Activated gamma-delta T cell treated with Interleukin-2 at 50 U/mL for 16 hours (primary cell): ENCODE results near the gene FMN1.
"Not testable (repeated sequence)": the region's sequence is repeated elsewhere in the genome, so short reads cannot be mapped to it uniquely, and the experiment has no call there.

Source experiments
- DNase-seq: peaks from one replicate; pipeline ENCODE4 v3.0.0-alpha.2; 2020

The FMN1 gene

DNA sequence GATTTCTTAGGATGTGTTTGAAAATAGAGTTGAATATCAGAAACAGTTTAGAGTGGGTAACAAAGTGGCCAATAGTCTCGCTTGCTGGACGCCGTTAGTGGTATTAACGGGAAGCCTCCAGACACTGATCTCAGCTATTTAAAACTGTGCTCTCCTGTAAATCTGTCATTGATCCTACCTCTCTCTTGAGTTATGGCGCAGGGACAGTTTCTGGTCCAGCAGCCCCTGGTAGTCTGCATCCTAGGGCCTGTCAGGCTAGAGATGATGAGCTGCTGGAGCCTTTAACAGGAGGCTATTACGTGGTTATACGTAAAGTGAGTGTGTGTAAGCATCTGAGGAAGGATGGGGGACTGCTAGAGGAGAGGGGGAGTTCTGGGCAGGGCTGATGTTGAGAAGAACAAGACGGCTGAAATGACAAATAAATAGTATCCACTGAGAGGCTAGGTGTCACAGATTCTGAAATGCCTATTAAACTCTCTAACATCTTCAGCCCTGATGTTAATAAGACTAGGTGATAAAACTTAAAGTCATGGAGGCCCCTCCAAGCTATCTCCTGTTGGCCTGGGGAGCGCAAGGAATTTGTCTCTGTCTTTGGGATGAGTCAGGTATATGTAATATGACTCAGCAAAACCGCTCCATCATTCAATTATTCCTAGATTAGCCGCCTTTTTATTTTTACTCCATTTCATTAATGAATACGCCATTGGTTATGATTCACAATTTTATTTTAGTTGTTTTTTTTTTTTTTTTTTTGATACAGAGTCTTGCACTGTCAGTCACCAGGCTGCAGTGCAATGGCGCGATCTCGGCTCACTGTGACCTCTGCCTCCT, 321.0 kb downstream of the FMN1 start:
- DNase-seq: no peak

GRCh38 chr15:32872621-32873283, 321.8 kb downstream of the FMN1 start:
- no peak for DNase-seq

GRCh38 chr15:32871883-32872282, 322.6 kb downstream of the FMN1 start:
- DNase-seq: no peak

DNA sequence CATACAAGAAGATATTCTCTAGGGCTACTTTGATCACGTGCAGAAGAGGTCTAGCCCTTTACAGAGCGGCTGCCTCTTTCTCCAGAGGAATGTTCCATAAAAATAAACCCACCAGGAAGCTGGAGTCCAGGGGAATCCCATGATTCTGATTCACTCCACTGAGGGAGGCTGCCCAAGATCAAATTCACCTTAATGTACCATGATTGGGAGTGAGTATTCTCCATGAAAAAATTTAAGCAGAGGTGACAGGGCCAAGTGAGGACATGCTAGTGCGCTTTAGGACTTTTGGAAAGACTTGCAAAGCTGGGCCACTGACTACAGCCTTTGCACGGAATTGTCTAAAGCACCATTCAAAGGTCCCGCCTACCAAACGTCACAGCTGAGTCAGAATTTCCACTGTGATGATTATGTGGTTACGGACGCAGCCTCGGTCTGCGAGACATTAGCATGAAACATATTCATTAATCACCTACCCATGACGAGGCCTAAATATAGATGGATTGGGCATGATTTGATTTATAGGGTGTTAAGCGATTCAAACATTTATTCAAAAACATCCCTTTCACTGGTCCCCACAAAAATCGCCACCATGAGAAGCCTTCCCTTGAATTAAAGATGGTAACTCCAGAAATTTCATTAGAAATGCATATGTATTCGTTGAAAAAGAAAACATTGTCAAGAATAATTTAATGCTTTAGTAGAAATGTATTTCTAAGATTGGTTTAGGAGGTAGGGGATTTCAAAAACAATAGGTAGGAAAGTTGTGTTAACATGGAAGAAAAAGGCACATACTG, 324.1 kb downstream of the FMN1 start:
- DNase-seq: no peak

DNA sequence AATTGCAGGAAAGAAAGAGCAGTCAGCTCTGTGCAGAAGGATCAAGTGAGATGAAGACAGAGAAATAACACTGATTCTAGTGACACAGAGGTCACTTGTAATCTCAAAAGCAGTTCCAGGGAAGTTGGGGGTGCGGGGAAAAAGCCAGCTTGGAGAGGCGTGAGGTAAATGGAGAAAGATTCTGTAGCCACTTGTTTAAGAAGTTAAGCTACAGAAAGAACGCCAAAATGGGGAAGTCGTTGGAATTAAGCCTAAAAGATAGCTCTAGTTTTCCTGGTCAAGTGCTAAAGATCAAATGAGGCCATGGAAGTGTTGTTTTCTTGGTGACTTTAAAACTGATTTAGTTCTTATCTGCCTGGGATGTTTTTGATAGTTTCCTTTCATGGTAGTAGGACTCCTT, 324.7 kb downstream of the FMN1 start:
- no peak for DNase-seq

DNA sequence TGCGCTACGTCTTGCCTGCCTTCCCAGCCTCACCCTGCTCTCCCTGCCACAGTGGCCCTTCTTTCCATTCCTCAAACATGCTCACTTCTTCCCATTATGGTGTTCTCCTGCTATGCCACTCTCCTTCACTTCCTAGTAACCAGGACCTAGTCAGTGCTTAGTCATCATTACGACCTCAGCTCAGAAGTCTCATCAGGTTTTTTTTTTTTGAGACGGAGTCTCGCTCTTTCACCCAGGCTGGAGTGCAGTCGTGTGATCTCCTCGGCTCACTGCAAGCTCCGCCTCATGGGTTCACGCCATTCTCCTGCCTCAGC, 327.2 kb downstream of the FMN1 start:
- no peak for DNase-seq

DNA sequence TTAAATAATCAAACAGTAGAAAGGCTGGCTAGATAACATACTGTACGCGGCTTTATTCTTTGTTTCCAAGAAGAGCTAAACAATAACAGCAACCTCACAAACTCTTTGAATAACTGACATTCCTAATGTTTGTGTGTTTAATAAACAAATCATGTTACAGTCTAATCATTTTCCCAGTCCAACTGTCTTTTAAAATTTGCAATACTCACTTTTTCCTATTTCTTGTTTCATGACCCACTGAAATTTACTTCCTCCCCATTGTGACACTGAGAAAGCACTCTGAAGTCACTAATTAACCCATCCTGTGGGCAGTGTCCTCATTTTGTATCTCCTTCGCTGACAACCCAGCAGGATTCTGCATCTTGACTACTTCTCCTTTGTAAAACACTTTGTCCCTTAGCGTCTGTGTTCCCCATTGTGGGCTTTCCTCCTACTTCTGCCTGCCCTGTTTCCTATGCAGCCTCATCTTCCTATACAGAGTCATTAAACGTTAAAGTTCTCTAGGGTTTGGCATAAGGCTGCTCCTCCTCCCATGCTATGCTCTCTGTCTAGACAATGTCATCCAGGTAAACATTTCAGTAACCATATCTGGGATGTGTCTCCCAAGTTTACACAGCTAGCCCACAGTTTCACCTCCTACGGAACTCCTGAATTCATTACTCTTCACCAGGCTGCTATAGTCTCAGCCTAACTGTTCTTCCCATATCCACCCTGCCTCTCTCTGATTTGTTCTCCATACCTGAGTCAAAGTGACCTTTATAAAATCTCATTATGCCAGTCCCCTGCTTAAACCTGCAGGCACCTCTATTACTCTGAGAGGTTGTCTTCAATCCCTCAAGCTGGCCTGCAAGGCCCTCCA, 327.8 kb downstream of the FMN1 start:
- DNase-seq: no peak

DNA sequence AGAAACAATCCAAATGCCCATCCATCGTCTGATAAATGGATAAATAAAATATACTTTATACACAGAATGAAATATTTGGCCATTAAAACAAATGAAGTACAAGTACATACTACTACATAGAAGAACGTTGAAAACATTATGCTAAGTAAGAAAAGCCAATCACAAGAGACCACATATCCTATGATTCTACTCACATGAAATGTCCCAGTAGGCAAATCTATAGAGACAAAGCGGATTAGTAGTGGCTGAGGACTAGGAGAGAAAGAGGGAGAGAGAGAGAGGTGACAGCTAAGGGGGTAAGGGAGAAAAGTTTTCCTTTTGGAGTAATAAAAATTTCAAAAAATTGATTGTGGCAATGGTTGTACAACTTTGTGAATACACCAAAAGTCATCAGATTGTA, 329.7 kb downstream of the FMN1 start:
- no peak for DNase-seq

- no peak for DNase-seq
Measured at GRCh38 chr15:32864051-32864450, 330.5 kb downstream of the FMN1 start.

DNA sequence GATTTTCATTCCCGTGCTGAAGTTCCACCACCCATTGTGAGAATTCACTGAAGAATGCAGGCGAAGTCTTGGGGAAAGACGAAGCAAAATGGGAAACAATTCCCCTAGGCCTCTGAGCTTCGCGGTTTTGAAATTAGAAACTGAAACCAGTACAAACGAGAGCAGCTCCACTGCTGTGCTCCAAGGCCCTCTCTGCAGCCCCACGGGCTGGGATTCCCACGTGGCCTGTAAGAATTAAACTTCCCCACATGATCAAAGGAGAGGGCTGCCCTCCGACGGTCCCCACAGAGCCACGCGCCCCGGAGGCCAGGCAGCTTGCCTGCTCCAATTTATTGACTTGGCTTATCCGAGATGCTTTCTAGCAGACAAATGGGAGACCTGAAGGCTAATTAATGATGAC, 332.8 kb downstream of the FMN1 start:
- no peak for DNase-seq

DNA sequence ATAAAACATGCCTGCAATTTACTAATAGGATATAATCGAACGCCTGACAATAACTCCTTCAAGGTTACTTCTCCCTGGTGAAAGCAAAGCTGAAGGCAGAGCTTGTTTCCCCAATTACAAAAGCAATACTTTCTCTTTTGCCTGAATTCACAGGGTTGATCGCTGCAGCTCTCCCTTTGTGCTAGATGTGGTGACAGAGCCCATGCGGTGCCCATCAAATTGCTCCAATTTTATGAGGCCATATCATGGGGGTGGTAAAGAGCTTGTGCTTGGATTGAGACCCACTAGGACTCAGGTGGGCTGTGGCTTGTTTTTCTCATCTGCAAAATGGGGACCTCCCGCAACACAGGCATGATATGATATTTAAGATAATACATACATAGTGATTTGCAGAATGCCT, 333.3 kb downstream of the FMN1 start:
- DNase-seq: no peak

DNA sequence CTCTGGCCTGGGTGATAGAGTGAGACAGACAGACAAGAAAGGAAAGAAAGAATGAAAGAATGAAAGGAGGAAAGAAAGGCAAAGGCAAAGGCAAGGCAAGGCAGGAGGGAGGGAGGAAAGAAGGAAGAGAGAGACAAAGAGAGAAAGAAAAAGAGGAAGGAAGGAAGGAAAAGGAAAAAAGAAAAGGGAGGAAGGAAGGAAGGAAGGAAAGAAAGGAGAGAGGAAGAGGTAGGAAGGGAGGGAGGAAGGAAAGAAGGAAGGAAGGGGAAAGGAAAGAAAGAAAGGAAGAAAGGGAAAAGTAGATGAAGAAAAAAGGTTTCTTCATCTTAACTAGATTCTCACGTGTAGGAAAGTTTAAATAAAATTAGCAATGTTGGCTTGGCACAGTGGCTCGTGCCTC, 334.5 kb downstream of the FMN1 start:
- DNase-seq: no peak

DNA sequence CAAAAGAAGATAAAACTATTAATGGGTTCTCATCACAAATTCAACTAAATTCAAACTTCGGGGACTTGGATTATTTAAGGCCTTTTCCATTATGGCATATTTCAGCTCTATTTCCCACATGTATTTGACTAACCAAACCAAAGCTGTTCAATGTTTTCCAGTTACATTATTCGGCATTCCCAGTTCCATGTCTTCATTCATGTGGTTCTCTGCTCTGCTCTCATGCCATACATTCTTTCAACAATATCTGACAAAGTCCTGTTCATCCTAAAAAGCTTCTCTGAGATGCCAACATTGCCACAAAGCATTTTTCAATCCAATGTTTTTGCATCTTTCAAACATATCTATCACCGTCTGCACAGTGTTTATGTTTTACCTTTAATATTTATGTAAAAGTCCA, 335.3 kb downstream of the FMN1 start:
- DNase-seq: no peak

DNA sequence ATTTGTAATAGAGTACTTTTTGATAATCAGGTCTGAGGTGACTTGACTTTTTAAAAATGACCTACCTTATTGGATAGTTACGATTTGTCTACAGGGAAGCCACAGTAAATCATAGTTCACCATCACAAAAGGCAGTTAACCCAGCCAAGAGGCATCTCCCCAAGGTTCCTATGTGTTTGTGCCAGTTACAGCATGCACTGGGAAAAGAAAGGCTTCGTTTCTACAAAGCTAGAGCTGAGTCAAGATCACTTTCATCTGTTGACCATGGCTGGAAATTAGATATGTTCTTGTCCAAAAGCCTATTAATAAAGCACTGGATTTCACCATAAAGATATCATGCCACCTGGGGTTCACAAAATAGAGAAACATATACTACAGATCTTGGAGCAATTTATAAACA, 336.8 kb downstream of the FMN1 start:
- no peak for DNase-seq

DNA sequence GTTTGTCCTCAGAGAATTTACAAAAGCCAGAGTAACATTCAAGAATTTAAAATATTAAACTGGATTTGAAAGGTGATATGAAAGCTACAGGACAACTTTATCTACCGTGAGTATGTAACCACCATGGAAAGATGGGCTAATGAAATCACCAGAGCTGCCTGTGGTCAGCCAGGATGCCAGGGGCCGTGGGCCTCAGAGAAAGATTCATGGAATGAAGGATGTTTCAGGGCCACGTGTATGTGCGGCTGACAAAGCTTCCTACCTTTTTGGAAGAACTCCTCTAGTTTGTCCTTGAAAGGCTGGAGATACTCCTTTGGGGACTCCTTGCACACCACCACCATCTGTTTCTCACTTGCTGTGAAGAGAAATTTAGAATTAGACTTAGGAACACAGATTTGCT, 337.8 kb downstream of the FMN1 start:
- DNase-seq: no peak

- DNase-seq: no peak
Measured at GRCh38 chr15:32855942-32856341, 338.6 kb downstream of the FMN1 start.

DNA sequence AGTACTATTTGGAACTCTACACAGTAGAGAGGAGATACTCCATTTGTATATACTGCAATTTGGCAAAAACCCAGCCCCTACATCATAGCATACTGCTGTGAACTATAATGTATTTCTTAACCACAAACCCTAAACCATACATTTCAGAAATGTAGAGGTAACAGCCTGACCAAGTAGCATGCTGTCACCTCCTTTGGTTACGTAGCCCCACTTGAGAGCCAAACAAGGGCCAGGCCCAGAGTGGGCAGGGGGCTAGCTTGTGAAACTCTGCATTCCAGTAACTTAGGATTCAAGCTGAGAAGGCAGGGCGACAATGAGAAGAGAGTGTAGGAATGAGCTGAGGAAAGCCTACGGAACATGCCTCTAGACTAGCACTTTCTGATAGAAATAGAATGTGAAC, 340.9 kb downstream of the FMN1 start:
- no peak for DNase-seq

- DNase-seq: no peak
Measured at GRCh38 chr15:32852771-32853170, 341.7 kb downstream of the FMN1 start.

DNA sequence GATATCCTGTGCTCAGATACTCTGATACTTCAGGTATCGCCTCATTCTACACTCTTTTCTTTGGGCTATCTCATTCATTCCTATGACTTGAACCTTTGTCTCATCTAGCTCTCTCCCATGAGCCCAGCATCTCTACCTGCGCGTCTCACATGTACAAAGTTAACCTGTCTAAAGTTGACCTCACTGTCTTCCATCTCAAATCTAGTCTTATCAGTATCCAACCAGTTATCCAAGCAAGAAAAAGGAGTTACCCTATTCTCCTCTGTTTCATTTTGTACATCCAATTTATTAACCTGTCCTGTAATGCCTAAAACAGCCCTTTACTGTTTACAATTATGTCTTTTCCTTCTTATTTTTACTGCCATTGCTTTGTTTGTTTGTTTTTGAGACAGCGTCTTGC, 342.5 kb downstream of the FMN1 start:
- DNase-seq: no peak

- no peak for DNase-seq
Measured at GRCh38 chr15:32851572-32851971, 342.9 kb downstream of the FMN1 start.

GRCh38 chr15:32849769-32850668, 344.5 kb downstream of the FMN1 start:
- DNase-seq: no peak

DNA sequence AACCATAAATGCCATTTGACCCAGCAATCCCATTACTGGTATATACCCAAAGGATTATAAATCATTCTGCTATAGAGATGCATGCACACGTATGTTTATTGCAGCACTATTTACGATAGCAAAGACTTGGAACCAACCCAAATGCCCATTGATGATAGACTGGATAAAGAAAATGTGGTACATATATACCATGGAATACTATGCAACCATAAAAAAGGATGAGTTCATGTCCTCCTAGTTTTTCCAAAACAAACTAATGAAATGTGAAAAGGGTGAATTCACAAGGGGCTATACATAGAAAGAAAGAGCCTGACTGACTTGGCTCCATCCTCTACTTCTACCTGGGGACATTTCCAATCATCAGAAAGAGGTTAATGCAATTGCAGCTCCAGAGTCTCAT, 347.8 kb downstream of the FMN1 start:
- DNase-seq: not testable (repeated sequence)
